ENCODE data around the gene ACCSL. TPM values are rescaled to one million over a fixed set of nuclear protein-coding genes. Genes with fewer than 3 reads are reported as not detected.

ACCSL gene
- total RNA-seq, result not detected

DNA sequence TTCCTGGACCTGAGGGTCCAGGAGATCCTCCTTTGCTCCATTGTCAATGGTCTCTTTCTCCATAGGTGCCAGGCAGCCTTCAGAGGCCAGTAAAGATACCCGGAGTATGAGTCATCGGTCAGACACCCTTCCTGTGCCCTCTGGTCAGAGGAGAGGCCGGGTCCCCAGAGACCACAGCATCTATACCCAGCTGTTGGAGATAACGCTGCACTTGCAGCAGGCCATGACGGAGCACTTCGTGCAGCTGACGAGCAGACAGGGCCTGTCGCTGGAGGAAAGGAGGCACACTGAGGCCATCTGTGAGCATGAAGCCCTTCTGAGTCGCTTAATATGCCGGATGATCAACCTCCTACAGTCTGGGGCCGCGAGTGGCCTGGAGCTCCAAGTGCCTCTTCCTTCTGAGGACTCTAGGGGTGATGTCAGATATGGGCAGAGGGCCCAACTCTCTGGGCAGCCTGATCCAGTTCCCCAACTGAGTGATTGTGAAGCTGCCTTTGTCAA lies at the start of gene ACCSL:
Gene ACCSL (plus strand): TSS at position 51 of the 501 bp plus-strand sequence. CDS start 56 bp downstream, at position 107.
- no peak for DNase-seq

DNA sequence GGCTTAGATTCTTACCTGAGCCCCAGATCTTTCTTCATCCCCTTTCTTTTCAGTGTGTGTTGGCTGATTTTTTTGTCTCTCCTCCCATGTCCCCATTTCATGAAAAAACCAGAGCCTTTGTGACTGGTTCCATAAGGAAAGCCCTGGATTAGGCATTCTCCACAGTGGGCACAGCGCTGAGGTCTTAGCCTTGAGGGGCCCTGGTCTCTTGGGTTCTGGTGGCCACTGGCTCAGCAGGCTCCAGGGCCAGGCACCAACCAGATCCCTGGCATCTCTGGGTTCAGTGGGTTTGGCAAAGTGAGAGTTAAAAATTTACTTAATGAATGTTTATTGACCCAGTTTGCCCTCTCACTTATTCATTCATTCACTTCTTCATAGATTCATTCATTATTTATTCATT lies 49.5 kb upstream of the ACCSL start:
- DNase-seq, result no peak

DNA sequence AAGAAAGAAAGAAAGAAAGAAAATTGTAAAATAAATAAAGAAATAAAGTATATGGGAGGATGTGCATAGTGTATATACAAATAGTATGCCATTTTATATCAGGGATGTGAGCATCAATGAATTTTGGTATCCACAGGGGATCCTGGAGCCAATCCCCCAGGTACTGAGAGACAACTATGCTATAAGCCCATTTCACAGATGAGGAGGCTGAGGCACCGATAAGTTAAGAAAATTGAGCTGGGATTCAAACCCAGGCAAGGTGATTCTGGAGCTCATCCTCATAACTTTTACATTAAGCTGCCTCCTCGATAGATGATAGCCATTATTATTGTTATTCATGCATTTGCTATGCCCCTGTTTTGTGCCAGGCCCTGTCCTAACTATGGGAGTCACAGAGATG lies 47.0 kb upstream of the ACCSL start:
- DNase-seq, result no peak

DNA sequence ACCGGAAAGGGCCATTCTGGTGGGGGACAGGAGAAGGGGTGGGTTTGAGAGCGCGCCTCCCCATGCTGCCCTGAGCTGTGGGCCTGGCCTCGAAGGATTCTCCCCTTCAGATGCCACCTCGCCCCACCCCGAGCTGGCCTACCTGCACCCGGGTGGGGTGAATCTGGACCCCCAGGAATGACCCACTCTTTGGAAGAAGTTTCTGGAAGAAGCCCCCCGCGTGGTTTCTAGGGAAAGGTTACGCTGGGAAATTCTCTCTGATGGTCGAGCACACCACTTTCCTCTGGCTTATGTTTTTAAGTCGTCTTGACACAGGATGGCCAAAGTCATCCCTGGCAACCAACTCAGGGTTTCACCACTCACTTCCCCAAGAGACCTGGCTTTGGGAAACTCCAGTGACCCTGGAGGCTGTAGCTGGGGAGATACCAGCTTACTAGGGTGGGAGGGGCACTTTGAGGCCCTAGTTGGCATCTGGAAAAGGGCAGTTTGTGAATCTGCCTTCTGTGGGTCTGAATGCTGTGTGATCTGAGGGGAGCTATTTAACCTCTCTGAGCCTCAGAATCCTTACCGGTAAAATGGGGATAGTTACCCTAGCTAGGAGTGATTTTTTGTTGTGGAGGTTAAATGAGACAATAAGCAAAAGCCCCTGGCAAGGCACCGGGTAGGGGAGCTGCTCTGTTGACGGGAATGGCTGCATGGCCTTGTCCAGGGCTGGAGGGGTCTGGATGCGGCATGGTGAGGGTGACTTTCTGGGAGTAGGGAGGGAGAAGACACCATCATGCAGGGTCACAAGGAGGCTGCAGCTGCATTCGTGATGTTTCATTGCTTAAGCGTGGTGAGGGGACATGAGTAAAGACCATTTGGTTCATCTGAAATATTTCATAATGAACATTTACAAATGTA lies 45.3 kb upstream of the ACCSL start:
- no peak for DNase-seq

DNA sequence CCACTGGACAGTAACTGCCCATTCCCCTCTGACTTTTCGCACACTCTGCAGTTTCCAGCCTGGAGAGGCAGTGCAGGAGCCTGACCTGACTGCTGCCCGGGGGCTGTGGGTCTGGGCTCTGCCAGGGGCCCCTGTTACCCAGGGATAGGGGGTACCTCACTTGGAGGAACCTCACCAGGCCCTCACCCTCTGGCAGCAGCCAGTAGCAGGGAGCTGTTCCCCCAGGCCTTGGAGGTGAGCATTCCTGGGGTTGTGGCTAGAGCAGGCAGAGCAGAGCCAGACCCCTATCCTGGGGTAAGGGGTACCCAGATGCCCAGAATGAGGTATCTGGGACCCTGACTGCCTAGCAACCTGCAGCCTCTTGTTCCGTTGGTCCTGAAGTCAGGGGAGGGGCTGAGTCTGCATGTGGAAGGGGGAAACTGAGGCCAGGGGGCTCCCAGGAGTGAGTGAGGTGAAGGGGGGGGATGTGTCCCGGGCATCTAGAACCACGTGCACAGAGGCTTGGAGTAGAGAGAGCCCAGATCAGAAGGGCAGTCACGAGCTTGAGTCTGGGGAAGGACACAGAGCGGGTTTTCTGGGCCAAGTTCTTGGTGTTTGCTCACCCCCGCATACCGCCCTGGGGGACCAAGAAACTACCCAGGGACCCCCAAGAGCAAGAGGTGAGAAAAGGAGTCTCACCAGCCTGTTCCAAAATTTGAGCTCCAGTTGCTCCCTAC lies 43.9 kb upstream of the ACCSL start:
- DNase-seq, result no peak

DNA sequence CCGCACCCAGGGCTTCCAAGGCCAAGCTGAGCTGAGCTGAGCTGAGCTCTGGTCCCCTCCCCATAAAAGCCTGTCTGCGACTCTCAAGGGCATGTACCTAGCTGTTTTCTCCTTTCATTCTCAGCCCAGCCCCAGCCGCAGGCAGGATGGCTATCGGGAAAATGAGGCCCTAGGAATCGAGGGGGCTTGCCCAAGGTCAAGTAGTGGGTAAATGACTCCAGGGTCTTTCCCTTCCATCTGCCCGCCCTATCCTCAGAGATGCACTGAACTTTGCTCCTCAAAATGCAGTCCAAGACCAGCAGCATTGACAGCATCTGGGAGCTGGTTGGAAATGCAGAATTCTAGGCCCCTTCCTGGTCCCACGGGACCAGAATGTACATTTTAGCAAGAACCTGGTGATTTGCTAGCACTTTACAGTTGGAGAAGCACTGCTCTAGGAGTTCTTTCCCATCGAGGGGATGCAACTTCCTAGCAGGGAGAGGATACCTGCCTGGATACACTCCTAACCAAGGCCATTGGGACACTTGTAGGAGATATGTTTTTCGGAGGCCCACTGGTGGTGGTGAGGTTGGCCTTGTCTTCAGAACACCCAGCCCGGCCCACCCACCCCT lies 43.2 kb upstream of the ACCSL start:
- DNase-seq, result no peak

DNA sequence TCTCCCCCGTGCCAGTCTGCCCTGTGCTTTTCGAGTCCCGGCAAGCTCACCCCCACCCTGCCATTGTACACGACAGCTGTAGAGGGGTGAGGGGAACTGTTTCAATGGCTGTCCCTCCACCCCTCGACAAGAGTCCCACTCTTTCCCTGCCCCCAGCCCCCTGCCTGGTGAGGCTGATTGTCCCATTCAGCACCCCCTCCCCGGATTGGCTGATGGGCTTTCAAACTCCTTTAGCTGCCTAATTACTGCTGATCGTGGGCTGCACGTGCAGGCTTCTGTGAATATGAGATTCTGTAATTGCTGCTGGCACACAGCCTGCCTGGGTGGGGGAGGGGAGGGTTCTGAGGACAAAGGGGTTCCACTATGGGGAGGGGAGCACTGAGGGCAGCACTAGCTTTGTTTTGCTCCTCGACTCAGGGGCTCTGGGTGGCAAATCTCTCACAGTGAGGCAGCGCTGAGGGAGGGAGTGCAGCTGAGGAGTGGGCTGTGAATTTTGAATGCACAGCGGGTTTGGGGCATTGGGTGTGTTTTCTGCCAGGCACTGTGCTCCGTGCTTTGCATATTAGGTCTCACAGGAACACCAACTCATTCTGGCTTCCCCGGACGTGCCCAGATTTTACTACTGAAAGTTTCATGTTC lies 42.6 kb upstream of the ACCSL start:
- DNase-seq, result no peak

DNA sequence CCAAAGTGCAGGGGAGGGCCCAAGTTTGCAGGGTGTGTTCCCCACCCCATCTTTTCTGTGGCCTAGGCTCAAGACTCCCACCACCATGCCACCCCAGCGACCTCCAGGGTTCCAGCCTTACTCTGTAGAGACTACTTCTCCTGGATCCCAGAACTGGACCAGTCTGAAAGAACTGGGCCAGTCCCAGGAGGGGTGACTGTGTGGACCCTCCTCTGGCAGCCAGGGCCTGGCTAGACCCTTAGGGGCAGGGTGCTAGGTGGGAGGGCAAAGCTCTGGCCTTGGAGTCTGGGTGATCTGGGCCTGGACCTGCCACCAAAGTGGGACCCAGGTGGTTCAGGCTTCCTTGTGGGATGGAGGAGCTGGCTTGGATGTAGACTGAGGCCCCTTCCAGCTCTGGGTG lies 41.8 kb upstream of the ACCSL start:
- no peak for DNase-seq

DNA sequence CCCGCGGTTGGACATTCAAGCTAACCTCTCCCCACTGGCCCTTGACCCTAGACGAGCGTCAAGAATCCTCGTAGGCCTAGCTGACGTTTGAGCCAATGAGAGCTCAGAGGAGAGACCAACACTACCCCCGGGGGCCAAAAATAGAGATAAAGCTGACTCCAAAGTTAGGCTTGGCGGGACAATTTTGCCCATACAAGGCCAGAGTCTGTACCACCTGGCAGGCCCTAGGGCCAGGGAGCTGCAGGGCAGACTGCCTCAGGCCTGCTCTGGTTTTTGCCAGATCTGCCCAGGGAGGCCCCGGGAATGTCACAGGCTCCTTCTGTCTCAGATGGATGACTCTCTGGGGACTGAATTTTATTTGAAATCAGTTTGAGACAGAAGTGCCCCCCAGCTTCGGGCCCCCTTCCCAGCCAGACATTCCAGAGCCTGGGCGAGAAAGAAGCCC lies 40.8 kb upstream of the ACCSL start:
- DNase-seq, result no peak

DNA sequence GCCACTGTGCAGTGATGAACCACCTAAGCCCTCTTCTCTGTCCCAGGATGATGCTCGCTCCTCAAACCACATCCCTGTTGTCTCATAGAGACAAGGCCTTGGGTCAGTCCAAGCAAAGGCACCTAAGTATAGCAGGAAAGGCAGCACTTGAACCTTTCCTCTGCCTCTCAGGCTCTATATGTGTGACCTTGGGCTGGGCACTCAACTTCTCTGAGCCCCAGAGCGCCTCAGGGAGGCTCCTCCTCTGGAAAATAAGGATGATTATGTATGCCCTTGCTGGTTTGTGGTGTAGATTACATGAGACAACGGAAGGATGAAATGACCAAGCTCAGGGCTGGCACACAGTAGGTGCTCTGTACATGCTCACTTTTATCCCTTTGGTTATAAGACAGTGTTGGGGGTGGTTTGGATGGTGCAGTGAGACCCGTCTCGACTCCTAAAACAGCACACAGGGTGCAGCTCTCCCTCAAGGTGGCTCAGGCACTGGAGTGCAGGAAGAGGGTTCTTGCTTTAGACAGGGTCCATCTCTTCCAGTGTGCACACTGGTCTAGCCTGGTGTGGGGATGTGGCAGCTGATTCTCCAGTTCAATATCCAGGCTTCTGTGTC lies 40.2 kb upstream of the ACCSL start:
- DNase-seq, result no peak

DNA sequence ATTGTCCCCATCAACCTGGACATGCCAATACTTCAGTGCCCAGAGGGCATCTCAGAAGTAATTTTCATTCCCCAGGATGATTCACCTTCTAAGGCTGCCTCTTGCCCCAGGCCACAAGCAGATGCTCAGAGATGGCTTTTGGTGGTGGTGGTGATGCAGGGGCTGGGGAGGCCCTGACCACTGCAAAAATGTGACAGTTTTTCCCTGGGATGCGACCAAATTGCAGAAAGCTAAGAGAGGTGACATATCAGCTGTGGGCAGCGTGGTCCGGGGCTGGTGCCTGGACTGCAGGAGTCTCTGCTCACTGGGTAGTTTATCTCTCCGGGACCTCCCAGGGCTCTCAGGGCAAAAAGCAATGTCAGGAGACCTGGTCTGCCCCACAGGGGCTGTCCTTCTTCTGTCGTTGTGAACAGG lies 39.7 kb upstream of the ACCSL start:
- DNase-seq, result no peak

DNA sequence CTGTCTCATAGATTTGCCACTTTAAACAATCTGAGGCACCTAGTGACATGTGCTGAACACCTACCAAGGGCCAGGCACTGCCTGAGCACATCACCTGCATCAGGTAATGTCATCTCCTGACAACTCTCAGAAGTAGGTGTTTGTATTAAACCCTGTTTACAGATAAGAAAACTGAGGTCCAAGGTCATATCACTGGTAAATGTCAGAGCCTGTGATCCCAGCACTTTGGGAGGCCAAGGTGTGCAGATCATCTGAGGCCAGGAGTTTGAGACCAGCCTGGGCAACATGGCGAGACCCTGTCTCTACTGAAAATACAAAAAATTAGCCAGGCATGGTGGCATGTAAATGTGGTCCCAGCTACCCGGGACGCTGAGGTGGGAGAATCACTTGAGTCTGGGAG lies 39.1 kb upstream of the ACCSL start:
- no peak for DNase-seq

DNA sequence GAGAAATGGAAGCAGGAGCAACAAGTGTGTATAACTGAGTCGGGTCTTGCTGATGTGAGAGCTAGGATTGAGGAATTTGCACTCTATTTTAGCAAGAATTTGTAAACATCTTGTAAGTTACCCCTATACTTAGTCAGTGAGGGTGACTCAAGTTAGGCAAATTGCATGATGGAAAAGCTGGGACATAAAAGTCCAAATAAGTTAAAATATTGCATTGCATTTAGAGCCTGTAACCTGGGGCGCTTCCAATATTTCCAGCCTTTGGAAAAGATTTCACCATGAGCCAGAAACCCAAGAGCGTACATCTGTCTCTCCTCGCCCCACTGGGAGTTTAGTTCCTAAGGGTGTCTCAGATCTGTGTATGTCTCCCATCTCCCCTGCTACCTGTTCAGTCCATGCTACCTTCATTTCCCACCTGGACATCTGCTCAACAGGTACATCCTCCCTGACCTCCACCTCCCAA lies 37.0 kb upstream of the ACCSL start:
- no peak for DNase-seq

DNA sequence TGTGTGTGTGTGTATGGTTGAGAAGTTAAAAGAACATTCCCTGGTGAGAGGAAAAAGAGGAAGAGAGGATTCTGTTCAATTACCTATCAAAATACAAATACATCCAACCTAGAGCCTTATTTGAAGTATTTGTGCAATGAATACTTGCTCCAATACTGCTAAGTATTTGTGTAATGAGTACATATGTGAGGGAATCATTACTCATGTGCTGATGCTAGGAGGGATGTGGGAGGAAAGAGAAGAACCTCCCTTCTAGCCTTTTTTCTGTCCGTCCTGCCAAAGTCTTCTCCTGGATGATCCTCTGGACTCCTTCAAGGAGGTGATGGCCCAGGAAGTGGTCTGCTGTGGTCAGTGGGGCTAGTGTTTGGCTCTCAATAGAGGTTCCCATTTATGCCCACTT lies 36.0 kb upstream of the ACCSL start:
- no peak for DNase-seq

DNA sequence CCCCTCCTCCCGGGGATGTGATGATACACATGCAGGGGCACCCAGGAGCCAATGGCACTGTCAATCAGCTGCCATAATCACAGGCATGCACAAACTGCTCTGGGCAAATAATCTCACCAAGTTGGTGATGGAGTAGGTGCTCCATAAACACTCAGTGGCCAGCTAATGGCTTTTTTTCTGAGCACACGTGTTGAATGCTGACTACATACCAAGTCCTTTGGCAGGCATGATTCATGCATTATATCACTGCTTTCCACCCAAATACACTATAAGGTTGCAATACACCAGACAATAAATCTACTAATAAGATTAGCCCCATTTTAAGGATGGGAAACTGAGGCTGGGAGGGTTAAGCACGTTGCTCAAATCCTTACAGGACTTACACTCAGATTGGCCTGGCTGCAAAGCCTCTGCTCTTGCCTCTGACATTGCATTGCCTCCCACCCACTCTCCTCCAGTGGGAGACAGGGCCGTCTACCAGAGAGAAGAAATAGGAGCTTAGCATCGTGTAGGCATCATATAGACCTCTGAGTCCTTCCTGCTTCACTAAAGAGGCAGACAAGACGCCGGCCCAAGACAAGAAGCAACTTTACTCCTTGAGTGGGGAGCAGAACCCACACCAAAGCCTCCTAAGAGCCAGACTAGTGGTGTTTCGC lies 32.7 kb upstream of the ACCSL start:
- DNase-seq, result no peak

DNA sequence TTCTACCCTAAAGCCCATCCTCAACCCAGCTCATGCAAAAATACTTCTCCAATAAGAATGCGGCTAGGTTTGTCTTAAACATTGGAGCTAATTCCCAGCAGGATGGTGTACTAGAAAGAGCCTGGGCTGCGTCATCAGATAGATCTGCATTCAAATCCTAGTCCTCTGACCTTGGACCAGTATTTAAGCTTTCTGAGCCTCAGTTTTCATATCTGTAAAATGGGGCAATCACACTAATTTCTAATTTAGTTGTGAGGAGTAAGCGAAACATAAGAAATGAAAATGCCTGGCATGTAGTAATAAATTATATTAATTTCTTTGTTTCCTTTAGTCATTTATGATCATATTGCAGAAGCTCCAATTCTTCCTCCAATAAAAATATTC lies 32.2 kb upstream of the ACCSL start:
- no peak for DNase-seq

DNA sequence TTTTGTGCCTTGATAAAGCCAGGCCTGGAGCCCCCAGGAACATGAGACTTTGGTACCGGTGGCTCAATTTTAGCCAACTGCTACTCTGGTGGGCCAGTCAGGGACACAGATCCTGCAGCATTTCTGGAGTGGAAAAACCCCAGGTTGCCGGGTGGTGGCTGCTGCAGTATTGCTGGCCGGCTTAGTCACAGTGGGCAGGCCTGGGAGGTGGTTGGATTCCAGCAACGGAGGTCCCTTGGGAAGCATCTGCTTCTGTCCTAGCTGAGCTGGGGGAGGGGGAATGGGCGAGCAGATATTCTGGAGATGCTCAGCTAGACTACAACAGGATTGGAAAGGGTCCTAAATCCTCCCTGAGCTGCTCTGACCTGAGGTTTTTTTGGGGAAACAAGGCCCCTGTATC lies 31.6 kb upstream of the ACCSL start:
- DNase-seq, result no peak

DNA sequence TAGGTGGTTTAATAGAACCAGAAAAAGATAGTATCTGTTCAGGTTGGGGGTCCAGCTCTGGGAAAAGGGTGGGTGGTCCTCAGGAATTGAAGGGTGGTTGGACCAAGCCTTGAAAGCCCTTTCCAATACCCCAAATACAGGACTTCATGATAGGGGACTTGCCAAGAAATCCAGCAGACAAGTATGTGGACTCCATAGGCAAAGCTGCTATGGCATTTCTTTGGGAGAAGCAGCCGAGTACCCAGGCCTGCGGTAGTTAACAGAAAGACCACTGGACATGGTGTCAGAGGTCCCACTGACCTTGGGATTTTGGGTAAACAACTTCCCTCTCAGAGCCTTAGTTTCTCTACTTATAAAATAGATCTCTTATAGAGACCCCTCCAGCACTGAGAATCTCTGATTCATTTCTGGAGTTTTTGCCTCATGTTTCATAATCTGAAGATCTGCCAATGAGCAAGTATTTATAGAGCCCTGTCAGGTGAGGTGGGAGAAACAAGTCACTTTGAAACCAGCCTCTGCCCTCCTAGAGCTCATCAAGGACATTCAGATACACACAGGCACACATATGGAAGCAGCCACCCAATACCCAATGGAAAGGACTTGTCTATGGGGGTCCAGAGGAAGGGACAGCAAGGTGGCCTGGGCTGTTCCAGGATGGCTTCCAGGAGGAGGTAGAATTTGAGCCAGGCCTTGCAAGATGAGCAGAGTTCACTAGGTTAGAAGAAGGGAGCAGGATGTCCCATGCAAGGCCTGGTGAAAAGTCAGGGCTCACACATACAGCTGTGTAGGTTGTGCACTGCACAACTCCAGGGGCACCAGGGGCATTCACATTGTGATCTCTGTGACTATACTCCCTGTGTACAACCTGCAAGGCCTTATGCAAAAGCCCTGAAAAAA lies 31.0 kb upstream of the ACCSL start:
- no peak for DNase-seq

DNA sequence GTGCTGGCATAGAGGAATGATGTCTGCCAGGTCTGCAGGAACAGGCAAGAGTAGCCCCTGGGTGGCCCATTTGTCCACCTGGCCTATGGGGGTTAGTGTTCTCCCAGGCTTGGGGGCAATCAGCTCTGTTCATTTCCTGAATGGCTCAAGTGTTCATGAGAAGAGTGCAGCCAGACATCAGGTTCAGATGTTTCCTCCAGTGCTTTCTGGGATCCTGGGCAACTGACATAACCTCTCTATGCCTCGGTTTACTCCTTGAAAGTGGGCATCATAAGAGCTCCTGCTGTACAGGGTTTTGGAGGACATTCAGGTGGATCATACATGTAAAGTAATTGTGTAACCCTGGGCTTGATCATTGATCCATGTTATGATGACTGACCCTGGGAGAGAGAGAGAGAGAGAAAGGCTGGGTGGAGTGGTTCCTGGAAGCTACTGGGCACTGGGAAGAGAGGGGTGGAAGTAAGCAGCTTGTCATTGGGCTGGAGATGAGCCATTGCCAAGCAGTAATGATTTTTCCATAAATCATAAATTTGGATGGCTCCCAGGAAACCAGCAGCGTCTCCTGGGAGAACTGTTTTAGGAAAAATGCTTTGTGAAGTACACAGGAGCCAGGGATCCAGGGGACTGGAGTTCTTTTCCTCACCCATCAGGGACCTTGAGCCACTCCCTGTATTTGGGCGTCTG lies 30.2 kb upstream of the ACCSL start:
- no peak for DNase-seq

DNA sequence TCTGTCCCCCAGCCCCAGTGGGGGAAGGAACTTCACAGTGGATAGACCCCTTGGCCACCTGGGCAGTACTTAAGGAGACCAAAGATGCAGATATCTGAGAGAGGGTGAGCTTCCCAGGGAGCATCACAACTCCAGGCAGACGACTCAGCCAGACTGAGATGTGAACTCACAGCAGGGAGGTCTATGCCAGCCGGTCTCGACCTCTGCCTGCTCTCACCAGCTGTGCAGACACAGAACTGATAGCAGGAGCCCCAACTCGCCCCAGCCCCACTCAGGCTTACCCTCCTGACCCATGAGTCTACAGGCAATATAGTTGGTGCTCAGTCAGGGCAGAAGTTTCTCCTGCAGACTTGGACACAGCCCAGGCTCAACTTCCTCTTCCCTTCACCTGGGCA lies 29.7 kb upstream of the ACCSL start:
- DNase-seq, result no peak
